Measurements from ENCODE around the gene CHI3L1.

Gene CHI3L1

GRCh38 chr1:203163891-203164635, 22.4 kb downstream of the CHI3L1 start:
- no peak overlapping the region for H3K27ac ChIP-seq
- TF ChIP-seq ZFX (IDR thresholded peaks at IDR 0.05; ENCODE audit: borderline replicate concordance) = no peak
- no peak for TF ChIP-seq CTCF (IDR thresholded peaks at IDR 0.05)

GRCh38 chr1:203162403-203162802, 24.1 kb downstream of the CHI3L1 start:
- H3K27ac ChIP-seq = no peak overlapping the region

GRCh38 chr1:203161703-203162102, 24.8 kb downstream of the CHI3L1 start:
- no peak overlapping the region for H3K27ac ChIP-seq
- no peak for TF ChIP-seq ZFX (IDR thresholded peaks at IDR 0.05; ENCODE audit: borderline replicate concordance)
- no peak for TF ChIP-seq CTCF (IDR thresholded peaks at IDR 0.05)

More at GRCh38 chr1:203162403-203162802, 24.1 kb downstream of the CHI3L1 start:
- TF ChIP-seq ZFX (IDR thresholded peaks at IDR 0.05; ENCODE audit: borderline replicate concordance) (no peak), CTCF (IDR thresholded peaks at IDR 0.05) (no peak)

- H3K27ac ChIP-seq = no peak overlapping the region
- no peak for TF ChIP-seq ZFX (IDR thresholded peaks at IDR 0.05; ENCODE audit: borderline replicate concordance)
- no peak for TF ChIP-seq CTCF (IDR thresholded peaks at IDR 0.05)
These were observed 25.3 kb downstream of the CHI3L1 start for GRCh38 chr1:203161175-203161574.

GRCh38 chr1:203159844-203160243, 26.7 kb downstream of the CHI3L1 start:
- no peak for TF ChIP-seq ZFX (IDR thresholded peaks at IDR 0.05; ENCODE audit: borderline replicate concordance)
- no peak for TF ChIP-seq CTCF (IDR thresholded peaks at IDR 0.05)
- no peak overlapping the region for H3K27ac ChIP-seq

GRCh38 chr1:203158960-203159665, 27.4 kb downstream of the CHI3L1 start:
- TF ChIP-seq CTCF (IDR thresholded peaks at IDR 0.05) (no peak), ZFX (IDR thresholded peaks at IDR 0.05; ENCODE audit: borderline replicate concordance) (no peak)

GRCh38 chr1:203158423-203158822, 28.1 kb downstream of the CHI3L1 start:
- no peak for TF ChIP-seq CTCF (IDR thresholded peaks at IDR 0.05)
- no peak for TF ChIP-seq ZFX (IDR thresholded peaks at IDR 0.05; ENCODE audit: borderline replicate concordance)
- H3K27ac ChIP-seq = no peak overlapping the region

More at GRCh38 chr1:203158960-203159665, 27.4 kb downstream of the CHI3L1 start:
- H3K27ac ChIP-seq = no peak overlapping the region
